GM23248 (cell line): ENCODE results near the gene SOX13.

ENCODE experiments used
- EZH2 ChIP-seq: fragments of 200-600 bp; sonication (generic); IDR thresholded peaks from 2 replicates; pipeline ENCODE4 v1.6.1; 2018; ENCODE audit warnings: antibody characterized with exemption, mild to moderate bottlenecking; ENCODE audit not compliant: insufficient read depth, poor library complexity, severe bottlenecking
- EZH2phosphoT487 ChIP-seq: fragments of 200-600 bp; sonication (generic); IDR thresholded peaks from 2 replicates; pipeline ENCODE4 v1.6.1; 2018; ENCODE audit warnings: antibody characterized with exemption, moderate library complexity, mild to moderate bottlenecking, low read depth; ENCODE audit not compliant: insufficient read depth

- no peak for TF ChIP-seq EZH2phosphoT487
- TF ChIP-seq EZH2: no peak
These were observed 3.3 kb downstream of the SOX13 start for GRCh38 chr1:204075890-204076846.
